Measurements from ENCODE around the gene ACTR1A. TPM values are rescaled to one million over a fixed set of nuclear protein-coding genes. Genes with fewer than 3 reads are reported as not detected.
"Not testable (repeated sequence)": the region's sequence is repeated elsewhere in the genome, so short reads cannot be mapped to it uniquely, and the experiment has no call there.

ACTR1A gene
- total and polyA plus RNA-seq, 12 donors = 68.1 to 154 (median 106) TPM

GRCh38 chr10:102501201-102502028 is 1.1 kb downstream of the ACTR1A start:
- Histone ChIP-seq H3K4me3 (peak overlapping the region in 3 of 4 donors; percentile 27 to 97 (median 66)), H3K27ac (peak overlapping the region; percentile 49 to 92 (median 76)), H3K9me3 (replicated peaks in 1 of 3) (no peaks in the 10 kb centered on the region), H3K36me3 (replicated peaks in 1 of 2) (no peaks in the 10 kb centered on the region), H3K4me1 (replicated peaks in 1 of 2) (peaks cover 8 to 33% of the 10 kb centered on the region in 2 donors), H3K27me3 (no peaks in the 10 kb centered on the region)
- WGBS, 4 donors = 1 to 3% (median 2%) methylated on average over 23 of the region's 23 CpGs
- intact Hi-C loops (cut with DNase I) = loop anchor here (5.0 kb wide), 2 partner anchors 81 to 91 kb away; no protein-coding TSS in a partner anchor
- TF ChIP-seq POLR2A (IDR thresholded peaks at IDR 0.05) = peak in 1 of 2 donors; percentile 57
- TF ChIP-seq, protein P1, sequence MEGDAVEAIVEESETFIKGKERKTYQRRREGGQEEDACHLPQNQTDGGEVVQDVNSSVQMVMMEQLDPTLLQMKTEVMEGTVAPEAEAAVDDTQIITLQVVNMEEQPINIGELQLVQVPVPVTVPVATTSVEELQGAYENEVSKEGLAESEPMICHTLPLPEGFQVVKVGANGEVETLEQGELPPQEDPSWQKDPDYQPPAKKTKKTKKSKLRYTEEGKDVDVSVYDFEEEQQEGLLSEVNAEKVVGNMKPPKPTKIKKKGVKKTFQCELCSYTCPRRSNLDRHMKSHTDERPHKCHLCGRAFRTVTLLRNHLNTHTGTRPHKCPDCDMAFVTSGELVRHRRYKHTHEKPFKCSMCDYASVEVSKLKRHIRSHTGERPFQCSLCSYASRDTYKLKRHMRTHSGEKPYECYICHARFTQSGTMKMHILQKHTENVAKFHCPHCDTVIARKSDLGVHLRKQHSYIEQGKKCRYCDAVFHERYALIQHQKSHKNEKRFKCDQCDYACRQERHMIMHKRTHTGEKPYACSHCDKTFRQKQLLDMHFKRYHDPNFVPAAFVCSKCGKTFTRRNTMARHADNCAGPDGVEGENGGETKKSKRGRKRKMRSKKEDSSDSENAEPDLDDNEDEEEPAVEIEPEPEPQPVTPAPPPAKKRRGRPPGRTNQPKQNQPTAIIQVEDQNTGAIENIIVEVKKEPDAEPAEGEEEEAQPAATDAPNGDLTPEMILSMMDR (IDR thresholded peaks at IDR 0.05) = no peak
- DNase-seq = peak in 3 of 7 donors; percentile 29 to 35 (median 31)

DNA sequence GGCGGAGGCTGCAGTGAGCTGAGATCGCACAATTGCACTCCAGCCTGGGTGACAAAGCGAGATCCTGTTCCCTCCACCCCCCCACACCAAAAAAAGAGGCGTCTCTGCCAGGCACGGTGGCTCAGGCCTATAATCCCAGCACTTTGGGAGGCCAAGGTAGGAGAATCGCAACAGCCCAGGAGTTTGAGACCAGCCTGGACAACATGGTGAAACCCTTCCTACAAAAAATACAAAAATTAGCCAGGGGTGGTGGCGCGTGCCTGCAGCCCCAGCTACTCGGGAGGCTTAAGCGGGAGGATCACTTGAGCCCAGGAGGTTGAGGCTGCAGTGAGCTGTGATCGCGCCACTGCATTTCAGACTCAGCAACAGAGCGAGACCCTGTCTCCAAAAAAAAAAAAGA is 1.8 kb downstream of the ACTR1A start:
- intact Hi-C loops (cut with DNase I) = loop anchor here (5.0 kb wide), 2 partner anchors 82 to 92 kb away; no protein-coding TSS in a partner anchor
- not testable (repeated sequence) for H3K4me3 ChIP-seq; H3K27ac ChIP-seq; H3K36me3 ChIP-seq (replicated peaks in 1 of 2); H3K27me3 ChIP-seq; DNase-seq; H3K9me3 ChIP-seq (replicated peaks in 1 of 3)
- 94 to 95% (median 95%) methylated on average over 9 to 13 of the region's 13 CpGs for WGBS, 4 donors
- H3K4me1 ChIP-seq (replicated peaks in 1 of 2) = peaks cover 8 to 33% of the 10 kb centered on the region in 2 donors

DNA sequence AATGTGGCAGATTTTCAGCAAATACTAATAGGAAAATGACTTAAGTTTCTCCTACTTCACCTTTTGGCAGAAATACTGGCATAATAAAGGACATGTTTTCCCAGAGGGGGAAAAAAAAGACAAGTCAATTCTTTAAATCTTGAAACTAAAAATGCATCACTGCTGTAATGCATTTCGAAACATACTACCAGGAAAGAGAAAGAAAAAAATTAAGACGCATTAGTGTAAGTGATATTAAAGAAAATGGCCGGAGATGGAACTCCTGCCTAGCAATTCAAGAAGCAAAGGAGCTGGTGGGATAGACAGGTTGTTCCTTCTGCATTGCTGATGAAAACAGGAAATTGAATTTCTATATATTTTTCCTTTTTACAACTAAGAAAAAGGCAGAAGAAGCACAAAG is 3.2 kb downstream of the ACTR1A start:
- TF ChIP-seq POLR2A (IDR thresholded peaks at IDR 0.05) = no peak
- TF ChIP-seq, protein P1 (IDR thresholded peaks at IDR 0.05) = no peak
- WGBS, 4 donors = 79 to 89% (median 85%) methylated on average over 3 of the region's 3 CpGs
- Histone ChIP-seq H3K27me3 (no peaks in the 10 kb centered on the region), H3K27ac (no peak overlapping the region), H3K4me1 (replicated peaks in 1 of 2) (peaks cover 8 to 25% of the 10 kb centered on the region in 2 donors), H3K36me3 (replicated peaks in 1 of 2) (no peaks in the 10 kb centered on the region), H3K9me3 (replicated peaks in 1 of 3) (no peaks in the 10 kb centered on the region), H3K4me3 (no peak overlapping the region)
- DNase-seq = no peak
- intact Hi-C loops (cut with DNase I) = no loop called here

DNA sequence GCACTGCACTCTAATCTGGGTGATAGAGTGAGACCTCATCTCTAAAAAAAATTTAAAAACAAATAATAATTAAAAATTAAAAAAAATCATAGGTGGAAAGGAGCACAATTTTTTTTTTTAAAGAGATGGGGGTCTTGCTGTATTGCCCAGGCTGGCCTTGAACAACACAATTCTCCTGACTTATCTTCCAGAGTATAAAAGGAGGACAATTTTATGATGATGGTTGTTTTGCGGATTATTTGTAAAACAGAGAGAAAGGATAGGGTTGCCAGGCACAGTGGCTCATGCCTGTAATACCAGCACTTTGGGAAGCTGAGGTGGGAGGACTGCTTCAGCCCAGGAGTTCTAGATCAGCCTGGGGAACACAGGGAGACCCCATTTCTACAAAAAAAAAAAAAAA is 5.0 kb downstream of the ACTR1A start:
- Histone ChIP-seq H3K27ac (no peak overlapping the region), H3K4me3 (no peak overlapping the region), H3K27me3 (no peaks in the 10 kb centered on the region), H3K9me3 (replicated peaks in 1 of 3) (no peaks in the 10 kb centered on the region), H3K36me3 (replicated peaks in 1 of 2) (no peaks in the 10 kb centered on the region), H3K4me1 (replicated peaks in 1 of 2) (peaks cover 8 to 33% of the 10 kb centered on the region in 2 donors)
- intact Hi-C loops (cut with DNase I) = no loop called here
- peak in 1 of 7 donors; percentile 4 for DNase-seq
- 82 to 100% (median 85%) methylated on average over 1 of the region's 1 CpG for WGBS, 4 donors
- TF ChIP-seq, protein P1 (IDR thresholded peaks at IDR 0.05) = no peak
- no peak for TF ChIP-seq POLR2A (IDR thresholded peaks at IDR 0.05)

All from adrenal gland (tissue), 12 donors.